ENCODE data around the gene NCF4.

Gene NCF4

DNA sequence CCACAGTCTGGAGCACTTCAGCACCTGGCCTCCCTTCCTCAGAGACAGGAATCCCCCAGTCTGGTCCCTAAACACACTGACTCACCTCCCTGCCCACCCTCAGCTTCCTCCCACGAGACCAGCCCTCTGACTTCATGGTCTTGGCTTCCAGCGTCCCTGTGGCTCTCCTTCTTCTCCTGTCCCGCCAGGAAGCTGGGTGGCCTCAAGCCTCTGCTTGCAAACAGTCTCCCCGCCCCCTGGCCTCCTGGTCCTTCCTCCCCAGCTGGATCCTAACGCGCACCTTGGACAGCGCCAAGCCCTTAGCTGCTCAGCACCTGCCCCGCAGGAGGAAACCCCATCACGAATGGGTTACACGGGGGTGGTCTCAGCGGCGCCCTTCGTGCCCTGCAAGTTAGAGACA is 4.5 kb downstream of the NCF4 start:
- no peak for DNase-seq

DNA sequence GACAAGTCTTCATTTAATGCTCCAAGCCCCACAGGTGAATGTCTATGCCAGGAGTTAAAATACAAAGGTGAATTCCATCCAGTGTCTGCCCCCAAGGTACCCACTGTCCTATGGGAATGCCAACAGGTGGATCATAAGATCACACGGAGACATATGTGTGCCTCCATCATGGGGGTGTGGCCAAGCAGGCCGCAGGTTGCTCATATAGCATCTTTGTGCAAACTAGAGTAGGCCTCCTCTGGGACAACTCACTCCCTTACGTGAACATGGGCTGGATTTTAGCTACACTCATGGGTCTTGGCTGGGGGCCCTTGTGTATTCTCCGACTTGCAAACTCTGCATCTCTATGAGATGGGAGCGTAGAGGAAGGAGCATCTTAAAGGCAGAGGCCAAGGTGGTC is 6.9 kb downstream of the NCF4 start:
- DNase-seq, result no peak

DNA sequence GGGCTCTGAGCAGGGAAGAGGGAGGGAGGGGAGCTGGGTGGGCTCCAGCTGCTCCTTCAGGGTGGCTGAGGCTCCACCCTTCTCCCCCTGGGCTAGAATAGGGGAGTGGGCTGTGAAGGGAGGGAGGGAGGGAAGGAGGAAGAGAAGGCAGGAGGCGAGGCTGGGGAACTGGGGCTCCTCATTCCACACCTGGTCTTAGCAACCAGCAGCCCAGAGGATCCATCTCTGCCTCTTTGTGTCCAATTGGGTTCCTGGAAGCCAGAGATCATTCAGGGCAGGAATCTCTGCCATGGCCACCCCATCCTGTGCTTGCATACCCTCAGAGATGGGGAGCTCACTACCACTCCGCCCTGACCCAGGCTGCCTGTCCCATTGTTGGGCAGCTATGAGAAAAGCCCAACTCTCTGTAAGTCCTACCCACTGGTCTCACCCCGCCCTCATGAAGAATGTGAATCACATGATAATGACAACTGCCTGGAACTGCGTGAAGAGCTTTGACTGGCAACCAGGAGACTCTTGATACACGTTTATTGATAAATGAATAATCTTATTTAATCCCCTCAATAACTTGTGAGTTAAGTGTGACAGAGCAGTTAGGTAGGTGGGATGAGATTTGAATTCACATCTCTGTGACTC is 7.9 kb downstream of the NCF4 start:
- DNase-seq, result no peak

DNA sequence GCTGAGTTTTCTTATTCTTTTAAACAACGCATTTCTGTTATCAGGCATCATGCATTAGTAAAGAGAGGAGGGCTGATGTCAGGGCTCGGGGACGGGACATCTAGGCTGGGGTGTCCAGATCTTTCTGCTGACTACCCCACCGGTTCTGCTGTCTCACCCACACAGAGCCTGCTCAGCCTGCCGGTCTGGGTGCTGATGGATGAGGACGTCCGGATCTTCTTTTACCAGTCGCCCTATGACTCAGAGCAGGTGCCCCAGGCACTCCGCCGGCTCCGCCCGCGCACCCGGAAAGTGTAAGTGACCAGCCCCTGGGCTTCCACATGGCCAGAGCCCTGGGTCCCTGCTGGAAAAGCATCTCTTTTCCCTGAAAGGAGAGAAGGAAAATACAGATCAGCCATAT is 9.4 kb downstream of the NCF4 start:
- no peak for DNase-seq

DNA sequence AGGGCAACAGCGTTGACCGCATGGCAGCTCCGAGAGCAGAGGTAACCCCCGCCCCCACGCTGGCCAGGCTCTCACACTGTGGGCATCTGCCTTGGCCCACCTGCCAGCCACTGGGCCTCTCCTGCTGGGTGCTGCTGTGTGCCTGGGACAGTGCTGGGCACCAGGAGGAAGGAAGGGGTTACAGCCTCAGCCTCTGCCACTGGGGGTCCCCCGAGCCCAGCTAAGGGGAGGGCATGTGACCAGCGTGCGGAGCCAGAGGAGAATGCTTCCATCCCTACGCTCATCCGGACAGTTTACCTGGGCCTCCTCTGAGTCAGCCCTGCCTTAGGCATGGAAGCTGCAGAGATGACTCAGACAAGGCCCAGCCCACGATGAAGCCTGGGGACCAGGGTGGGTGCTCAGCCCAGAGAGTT is 10.9 kb downstream of the NCF4 start:
- DNase-seq, result no peak

DNA sequence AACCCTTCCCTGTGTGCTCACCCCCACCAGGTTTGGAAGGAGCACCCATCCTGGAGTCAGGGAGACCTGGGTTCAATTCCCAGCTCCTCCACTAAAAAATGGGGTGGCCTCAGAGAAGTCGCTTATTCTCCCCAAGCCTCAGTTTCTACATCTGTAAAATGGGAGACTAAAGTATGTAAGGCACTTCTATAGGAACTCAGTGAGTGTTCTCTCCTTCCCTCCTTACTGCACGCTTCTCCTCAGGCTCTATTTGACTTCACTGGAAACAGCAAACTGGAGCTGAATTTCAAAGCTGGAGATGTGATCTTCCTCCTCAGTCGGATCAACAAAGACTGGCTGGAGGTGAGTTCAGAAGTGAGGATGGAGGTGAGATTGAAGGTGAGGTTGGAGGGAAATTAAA is 11.3 kb downstream of the NCF4 start:
- DNase-seq, result no peak

DNA sequence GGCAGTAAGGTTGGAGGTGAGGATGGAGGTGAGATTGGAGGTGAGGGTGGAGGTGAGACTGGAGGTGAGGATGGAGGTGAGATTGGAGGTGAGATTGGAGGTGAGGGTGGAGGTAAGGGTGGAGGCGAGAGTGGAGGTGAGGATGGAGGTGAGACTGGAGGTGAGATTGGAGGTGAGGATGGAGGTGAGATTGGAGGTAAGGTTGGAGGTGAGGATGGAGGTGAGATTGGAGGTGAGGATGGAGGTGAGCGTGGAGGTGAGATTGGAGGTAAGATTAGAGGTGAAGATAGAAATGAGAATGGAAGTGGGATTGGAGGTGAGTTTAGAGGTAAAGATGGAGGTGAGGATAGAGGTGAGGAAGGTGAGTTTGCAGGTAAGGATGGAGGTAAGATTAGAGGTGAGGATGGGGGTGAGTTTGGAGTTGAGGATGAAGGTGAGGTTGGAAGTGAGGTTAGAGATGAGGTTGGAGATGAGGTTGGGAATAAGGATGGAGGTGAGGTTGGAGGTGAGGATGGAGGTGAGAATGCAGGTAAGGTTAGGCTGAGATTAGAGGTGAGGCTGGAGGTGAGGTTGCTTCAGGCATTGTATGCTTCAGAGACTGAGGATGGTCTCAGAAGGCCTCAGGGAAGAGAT is 12.2 kb downstream of the NCF4 start:
- no peak for DNase-seq

DNA sequence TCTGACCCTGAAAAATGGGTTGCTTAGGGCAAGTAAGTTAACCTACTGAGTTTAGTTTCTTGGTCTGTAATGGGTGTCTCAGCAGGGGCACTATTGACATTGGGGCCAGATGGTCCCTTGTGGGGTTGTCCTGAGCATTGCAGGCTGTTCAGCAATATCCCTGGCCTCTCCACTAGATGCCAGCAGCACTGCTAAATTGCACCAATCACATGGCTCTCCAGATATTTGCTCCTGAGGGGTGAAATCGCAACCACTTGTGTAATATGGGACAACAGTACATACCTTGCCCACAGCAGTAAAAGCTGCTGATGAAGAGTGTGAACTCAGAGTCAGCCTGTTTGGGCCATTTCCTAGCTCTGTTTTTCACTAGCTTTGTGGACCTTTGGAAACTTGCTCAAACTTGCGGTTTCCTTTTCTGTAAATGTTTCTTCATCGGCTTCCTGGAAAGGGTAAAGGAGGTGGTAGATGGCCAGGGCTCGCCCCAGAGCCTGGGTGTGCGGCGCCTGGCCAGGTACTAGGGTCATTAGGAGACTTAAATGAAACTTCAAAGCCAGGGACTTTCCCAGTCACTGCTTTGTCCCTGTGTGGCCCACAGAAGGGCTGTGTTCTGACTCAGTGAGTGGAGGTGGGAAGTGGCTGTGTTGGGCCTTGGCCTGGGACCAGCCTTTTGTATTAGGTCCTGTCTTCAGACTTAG is 13.0 kb downstream of the NCF4 start:
- no peak for DNase-seq

DNA sequence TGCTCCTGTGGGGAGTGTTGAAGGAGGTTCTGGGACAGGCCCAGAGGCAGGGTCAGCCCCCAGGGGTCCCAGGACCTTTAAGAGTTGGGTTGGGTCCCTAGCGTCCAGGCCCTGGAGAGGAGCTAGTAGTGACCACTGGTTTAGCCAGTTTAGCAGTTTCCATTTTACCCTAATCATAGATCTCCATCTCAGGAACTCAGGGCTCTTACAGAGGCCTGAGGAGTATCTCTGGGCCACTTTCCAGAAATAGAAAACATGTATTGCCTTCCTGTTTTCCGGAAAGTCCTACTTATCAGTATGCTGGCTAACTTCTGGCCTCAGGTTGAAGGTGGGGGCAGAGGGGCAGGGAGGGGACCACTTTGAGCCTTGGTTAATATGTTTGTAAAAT is 13.5 kb downstream of the NCF4 start:
- DNase-seq, result no peak

DNA sequence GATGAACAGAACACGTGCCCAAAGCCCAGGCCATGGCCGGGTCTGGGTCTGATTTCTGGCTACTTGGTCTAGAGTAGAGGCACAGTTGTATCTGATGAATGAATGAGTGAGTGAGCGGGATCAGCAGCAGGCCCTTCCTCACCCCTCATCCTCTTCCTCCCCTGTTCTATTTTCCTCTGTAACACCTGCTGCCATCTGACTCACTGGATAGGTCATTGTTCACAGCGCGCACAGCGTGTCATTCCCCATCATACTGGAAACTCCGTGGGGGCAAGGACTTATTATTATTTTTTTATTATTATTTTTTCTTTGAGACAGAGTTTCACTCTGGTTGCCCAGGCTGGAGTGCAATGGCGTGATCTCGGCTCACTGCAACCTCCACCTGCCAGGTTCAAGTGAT is 13.9 kb downstream of the NCF4 start:
- DNase-seq, result no peak

DNA sequence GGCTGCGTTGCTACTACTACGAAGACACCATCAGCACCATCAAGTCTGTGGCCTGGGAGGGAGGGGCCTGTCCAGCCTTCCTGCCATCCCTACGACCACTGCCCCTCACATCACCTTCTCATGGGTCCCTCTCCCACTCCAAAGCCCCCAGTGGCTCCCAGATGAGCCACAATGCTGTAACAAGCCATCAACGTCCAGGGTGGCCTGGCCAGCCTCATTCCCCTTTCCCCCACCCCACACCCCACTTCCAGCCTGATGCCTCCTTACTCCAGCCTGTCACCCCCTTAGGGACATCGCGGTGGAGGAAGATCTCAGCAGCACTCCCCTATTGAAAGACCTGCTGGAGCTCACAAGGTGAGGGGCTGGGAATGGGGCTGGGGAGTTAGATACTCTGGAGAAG is 14.9 kb downstream of the NCF4 start:
- DNase-seq, result no peak

DNA sequence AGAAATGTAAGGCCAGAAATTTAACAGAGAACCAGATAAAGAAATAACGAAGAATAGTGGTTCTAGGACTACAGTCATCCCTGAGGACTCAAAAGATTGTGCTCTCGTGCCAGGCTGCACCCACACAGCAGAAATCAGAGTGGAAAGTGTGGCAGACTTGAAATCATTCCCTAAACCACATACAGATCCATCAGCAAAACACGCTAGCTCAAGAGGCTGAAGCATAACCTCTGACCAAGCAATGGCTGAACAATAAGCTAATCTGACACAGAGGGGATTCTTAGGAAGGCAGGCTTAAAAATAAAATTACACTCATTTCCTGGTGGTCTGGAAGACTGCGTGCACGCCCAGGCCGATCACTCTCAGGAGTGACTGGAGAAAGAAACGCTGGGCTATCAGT is 19.0 kb downstream of the NCF4 start:
- DNase-seq, result no peak

DNA sequence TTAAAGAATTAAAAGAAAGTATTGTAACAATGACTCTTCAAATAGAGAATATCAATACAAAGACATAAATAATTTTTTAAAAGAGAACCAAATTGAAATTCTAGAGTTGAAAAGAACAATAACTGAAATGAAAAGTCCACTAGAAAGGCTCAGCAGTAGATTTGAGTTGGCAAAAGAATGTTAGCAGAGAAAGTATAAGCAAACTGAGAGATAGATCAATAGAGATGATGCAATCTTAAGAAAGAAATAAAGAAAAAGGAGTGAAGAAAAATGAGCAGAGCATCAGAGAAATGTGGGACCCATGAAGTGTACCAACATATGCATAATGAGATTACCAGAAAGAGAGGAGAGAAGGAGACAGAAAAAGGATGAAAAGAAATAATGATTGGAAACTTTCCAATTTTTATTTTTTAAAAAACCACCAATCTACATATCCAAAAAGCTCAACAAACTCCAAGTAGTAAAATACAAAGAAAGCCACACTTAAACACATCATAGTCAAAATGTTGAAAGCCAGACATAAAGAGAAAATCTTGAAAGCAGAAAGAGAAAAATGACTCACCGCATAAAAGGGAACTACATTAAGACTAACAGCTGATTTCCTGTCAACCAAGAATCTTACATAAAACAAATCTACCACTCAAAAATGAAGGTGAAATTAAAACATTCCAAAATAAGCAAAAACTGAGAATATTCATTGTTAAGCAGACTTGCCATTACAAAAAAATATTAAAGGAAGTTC is 20.9 kb downstream of the NCF4 start:
- no peak for DNase-seq

DNA sequence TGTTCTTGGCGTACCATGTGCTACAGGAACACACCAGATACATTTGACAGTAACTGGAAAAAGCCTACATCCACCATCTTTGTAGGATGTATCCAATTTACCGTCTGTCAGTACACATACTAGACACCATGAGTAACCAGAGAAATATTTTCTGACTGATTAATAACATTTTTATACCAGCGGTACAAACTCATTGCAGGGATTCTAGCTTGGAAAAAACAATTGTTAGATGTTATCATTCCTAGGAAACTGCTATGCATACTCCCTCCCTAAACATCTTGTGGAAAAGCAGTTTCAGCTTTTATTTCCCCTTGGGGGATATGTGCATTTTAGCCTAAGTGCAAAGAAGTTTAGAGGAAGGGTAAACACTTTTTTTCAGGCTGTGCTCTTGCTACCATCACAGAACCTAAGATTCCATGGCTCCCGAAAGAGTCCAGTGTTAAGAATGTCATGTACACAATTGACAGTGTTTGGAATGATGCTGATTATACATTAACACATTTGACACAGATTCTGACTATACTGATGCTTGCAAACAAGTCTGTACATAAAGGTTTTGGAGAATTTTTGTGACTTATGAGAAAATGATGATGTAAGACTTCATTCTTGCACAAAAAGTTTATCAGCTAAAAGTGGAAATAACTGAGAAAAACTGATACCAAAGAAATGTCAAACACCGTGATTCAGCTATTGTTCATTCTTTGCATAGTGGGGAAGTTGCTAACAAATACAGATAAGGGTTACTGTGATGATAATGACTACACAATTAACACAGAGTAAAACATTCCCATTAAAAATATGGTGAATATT is 23.7 kb downstream of the NCF4 start:
- DNase-seq, result no peak

DNA sequence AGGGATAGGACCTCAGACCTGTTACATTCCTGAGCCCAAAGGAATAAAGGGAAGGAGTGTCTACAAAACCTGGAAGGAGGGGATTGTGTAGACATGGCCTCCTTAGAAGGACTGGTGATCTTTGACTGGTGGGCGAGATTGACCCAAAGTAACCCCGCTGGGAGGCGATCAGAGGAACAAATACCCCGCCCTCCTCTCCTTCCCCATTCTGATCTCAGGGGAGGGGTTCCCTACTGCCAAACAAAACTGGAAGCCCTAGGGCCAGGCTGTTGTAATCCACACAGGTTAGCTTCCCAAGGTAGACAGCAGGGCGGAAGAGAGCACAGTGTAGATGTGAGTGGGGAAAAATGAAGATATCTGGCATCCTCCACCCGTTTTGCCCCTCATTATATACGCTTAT is 24.7 kb downstream of the NCF4 start:
- DNase-seq, result no peak

DNA sequence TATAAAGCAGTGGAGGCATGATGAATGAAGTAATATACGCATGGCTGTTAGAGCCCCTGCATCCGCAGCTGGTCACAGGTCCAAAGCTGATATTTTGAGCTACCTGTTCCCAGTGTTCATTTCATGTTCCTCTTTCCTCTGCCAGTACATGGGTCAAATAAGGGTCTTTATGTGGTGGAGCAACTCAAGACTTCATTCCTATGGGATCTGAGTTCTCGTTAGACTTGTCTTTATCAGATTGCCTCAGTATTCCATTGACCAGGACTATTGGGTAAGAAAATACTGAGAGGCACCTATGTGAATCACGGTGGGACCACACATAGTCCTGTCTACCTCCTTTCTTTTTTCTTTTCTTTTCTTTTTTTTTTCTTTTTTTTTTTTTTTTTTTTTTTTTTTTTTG is 25.2 kb downstream of the NCF4 start:
- no peak for DNase-seq

DNA sequence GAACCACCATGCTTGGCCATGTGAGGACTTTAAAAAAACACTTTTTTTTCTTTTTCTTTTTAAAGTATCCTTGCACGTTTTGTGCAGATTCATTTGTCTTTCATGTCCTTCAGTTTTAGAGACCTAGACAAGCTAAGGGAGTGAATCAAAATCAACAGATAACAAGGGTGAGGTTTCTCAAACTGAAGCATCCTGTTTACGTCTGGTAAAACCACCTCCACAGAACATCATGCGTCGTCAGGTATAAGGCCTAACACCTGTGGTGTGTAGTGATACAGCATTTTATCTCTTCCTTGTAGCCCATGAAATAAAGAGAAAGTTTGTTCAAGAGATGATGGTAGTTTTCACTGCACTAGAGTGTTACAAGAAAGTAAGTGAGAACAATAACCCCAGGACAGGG is 26.4 kb downstream of the NCF4 start:
- DNase-seq, result no peak

DNA sequence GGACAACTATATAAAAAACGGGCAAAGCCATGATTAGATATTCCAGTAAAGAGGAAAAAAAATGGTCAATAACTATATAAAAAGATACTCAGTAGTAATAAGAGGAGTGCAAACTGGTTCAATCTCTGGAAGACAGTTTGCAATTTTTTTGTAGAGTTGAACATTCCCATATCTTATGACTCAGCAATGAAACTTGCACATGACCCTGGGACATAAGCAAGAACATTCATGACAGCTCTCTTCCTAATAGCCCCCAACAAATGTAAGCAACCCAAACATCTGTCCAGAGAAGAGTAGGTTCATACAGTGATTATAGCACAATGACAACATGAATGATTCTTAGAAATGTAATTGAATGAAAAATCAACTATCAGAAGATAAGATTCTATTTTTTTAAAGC is 30.8 kb downstream of the NCF4 start:
- no peak for DNase-seq

DNA sequence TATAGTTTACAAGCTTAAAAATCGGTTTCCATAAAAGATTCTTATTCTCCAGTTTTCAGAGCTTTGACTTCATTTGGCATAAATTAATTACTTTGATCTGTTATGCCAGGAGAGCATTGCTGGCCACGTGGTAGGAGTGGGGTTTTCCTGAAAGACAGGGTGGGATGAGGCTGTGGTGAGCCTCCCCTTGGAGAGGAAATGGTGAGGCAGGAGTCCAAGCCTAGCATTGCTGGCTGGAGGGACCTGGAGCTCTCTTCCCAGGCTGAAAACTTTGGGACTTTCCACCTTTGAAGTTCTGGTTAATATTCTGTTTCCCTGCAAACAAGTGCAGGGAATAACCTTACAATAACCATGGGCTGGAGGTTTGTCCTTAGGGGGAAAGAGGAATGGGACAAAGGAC is 31.5 kb downstream of the NCF4 start:
- DNase-seq, result no peak

DNA sequence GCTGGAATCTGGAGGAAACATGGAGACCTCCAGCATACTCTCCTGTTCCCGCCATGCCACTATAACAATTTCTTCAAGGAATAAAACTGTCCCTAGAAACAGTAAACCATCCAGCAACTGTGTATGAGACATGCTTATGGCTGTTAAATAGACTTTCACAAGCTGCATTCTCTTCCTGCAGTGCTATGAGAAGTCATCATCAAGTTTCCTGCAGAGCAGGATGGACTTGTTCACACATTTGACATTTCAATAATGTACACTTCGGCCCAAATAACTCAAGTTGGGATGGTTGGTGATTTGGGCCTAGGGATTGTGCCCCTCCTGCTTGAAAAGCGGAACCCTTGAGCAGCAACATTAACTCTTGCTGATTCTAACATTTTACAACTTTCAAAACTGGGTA is 32.5 kb downstream of the NCF4 start:
- no peak for DNase-seq

DNA sequence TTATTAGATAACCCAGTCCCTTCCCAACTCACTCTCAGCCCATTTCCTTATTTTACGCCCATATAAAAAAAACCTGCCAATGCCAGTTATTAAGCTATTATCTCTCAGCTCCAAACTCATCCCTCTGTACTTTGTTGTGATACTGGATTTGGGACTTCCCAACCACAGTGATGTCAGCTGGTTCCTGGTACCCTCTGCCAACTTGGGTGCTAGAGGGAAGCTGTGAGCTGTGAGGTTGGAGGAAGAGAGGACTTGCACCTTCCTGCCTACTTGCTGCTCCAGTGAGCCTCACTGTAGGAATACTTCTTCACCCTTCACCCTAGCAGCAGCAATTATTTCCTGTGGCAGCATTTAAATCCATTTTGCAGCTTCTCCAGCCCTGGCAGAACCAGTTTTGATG is 33.5 kb downstream of the NCF4 start:
- DNase-seq, result no peak

DNA sequence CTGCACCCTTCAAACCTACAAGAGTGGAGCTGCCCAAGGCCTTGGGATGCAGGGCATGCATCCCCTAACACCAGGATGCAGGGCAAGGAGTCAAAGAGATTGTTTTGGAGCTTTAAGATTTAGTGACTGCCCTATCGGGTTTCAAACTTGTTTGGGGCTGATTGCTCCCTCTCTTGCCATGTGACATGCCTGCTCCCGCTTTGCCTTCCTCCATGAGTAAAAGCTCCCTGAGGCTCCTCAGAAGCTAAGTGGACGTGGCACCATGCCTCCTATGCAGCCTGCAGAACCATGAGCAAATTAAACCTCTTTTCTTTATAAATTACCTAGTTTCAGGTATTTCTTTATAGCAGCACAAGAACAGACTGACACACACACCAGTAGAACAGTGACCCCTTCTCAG is 36.8 kb downstream of the NCF4 start:
- no peak for DNase-seq

DNA sequence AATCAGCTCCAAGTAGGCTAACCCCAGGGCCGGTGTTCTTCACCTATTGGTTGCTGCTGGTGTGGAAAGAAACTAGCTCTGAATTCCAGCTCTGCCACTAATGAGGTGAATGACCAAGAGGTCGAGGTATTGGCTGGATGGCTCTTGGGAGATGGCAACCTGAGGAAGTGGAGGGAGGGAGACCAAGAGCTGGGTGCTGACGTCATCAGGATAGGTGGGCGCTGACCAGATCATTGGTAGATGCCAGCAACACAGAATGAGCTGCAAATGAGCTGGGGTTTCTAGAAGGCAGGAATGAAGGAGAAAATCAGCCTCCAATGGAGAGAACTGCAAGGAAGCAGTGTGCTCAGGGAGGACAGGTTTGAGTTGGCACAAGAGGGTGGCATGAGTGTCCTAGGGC is 37.9 kb downstream of the NCF4 start:
- no peak for DNase-seq
